GM10248 (cell line): Measurements from ENCODE around the gene TMEM165.
"Not testable (repeated sequence)": the region's sequence is repeated elsewhere in the genome, so short reads cannot be mapped to it uniquely, and the experiment has no call there.

Experiments used
- CTCF ChIA-PET: fragments of 300-600 bp; sonication (Branson Sonifier 250); formaldehyde crosslinking; extraction: SDS; loops from one replicate; lab custom pipeline; 2021; ENCODE audit warnings: antibody characterized with exemption; lab: Yijun Ruan, JAX
- POLR2A ChIA-PET: fragments of 350-650 bp; sonication (Branson Sonifier 250); formaldehyde crosslinking; extraction: SDS; loops from one replicate; lab custom pipeline; 2020; ENCODE audit warnings: antibody characterized with exemption; lab: Yijun Ruan, JAX
- DNase-seq: peaks from one replicate; pipeline ENCODE4 v3.0.0; 2012; ENCODE audit errors: extremely low spot score
- TF ChIP-seq, protein P1 (sequence below): IDR thresholded peaks from 2 replicates; pipeline ENCODE4 v1.5.1; 2012; ENCODE audit warnings: mild to moderate bottlenecking, low read depth; ENCODE audit errors: extremely low read depth, missing control alignments, control extremely low read depth

The TMEM165 gene, protein sequence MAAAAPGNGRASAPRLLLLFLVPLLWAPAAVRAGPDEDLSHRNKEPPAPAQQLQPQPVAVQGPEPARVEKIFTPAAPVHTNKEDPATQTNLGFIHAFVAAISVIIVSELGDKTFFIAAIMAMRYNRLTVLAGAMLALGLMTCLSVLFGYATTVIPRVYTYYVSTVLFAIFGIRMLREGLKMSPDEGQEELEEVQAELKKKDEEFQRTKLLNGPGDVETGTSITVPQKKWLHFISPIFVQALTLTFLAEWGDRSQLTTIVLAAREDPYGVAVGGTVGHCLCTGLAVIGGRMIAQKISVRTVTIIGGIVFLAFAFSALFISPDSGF

DNA sequence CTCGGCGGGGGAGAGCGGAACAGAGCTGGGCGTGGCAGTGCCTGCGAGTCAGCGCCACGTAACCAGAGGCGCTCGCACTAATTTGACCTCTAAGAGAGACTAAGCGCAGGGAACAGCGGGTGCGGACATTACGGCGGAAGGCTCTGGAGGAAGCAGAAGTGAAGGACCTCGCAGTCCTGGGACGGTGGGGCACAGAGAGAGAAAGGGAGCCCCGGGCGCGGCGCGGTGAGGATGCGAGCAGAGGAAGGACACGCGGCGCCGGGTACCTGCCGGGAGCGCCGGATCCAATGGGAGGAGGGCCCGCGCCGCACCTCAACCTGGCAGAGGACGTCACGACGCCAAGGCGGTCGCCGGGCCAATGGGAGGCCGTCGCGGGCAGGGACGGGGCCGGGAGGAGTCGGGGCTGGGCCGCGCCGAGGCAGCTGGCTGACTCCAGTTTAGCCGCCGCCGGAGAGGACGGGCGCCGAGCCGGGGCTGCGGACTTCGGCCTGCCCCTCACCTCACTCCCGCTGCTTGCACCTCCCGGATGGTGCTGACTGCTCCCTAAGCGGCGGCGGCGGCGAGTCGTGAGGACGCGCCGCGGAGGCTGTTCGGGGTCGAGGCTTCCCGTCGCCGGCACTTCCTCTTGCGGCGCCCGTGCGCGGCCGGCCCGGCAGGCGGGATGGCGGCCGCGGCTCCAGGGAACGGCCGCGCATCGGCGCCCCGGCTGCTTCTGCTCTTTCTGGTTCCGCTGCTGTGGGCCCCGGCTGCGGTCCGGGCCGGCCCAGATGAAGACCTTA lies at the start of gene TMEM165:
Gene TMEM165, plus strand, starts transcription at position 429 of the 779 bp plus-strand sequence. Its CDS starts 233 bp downstream, at position 662.
- DNase-seq: peak; percentile 95
- ChIA-PET POLR2A (interaction anchor here (0.6 kb wide), 3 partner anchors 25 to 36 kb away, joined by 3 to 5 read pairs (median 4); no protein-coding TSS in a partner anchor), CTCF (interaction anchor here (1.1 to 3.6 kb wide), 9 partner anchors 9 to 1440 kb away, joined by 3 to 28 read pairs (median 4); partner anchors contain the start of gene SRD5A3)
- TF ChIP-seq, protein P1, sequence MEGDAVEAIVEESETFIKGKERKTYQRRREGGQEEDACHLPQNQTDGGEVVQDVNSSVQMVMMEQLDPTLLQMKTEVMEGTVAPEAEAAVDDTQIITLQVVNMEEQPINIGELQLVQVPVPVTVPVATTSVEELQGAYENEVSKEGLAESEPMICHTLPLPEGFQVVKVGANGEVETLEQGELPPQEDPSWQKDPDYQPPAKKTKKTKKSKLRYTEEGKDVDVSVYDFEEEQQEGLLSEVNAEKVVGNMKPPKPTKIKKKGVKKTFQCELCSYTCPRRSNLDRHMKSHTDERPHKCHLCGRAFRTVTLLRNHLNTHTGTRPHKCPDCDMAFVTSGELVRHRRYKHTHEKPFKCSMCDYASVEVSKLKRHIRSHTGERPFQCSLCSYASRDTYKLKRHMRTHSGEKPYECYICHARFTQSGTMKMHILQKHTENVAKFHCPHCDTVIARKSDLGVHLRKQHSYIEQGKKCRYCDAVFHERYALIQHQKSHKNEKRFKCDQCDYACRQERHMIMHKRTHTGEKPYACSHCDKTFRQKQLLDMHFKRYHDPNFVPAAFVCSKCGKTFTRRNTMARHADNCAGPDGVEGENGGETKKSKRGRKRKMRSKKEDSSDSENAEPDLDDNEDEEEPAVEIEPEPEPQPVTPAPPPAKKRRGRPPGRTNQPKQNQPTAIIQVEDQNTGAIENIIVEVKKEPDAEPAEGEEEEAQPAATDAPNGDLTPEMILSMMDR: no peak

DNA sequence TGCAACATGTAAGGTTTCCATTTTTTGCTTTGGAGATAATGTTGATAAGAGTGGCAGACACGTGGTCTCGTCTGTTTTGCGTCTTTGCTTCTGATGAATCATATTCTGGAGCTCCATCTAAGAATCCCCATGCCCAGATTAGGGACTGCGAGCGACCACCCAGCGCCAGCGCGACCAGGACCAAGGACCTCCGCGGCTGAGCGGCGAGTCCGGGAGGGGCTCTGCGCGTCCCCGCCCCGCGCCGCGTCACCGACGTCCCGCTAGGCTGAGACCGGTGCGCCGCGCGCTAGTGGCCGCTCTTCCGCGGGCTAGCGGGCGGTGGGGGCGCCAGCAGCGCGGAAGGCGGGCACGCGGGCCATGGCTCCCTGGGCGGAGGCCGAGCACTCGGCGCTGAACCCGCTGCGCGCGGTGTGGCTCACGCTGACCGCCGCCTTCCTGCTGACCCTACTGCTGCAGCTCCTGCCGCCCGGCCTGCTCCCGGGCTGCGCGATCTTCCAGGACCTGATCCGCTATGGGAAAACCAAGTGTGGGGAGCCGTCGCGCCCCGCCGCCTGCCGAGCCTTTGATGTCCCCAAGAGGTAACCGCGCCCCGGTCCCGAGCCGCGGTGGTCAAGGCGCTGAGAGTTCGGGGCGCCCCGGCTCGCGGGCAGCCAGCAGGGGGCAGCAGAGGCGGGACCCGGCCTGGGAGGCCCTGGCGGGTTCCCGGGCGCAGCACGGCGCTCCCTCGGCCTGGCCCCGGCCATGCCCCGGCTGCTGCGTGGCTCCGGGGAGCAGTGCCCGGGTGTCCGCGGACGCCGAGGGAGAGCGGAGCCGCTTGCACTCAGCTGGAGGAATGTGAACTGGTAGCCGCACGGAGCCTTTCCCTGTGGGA lies 49.5 kb upstream of the TMEM165 start, which contains the start of gene SRD5A3:
Gene SRD5A3, plus strand, starts transcription at position 263 of the 871 bp plus-strand sequence. Its CDS starts 95 bp downstream, at position 358.
- ChIA-PET CTCF (interaction anchor here (0.6 to 3.2 kb wide), 47 partner anchors 10 to 1033 kb away, joined by 3 to 28 read pairs (median 4); partner anchors contain the start of gene TMEM165), POLR2A (no interaction called here)
- TF ChIP-seq, protein P1: peak; percentile 94
- peak; percentile 92 for DNase-seq

DNA sequence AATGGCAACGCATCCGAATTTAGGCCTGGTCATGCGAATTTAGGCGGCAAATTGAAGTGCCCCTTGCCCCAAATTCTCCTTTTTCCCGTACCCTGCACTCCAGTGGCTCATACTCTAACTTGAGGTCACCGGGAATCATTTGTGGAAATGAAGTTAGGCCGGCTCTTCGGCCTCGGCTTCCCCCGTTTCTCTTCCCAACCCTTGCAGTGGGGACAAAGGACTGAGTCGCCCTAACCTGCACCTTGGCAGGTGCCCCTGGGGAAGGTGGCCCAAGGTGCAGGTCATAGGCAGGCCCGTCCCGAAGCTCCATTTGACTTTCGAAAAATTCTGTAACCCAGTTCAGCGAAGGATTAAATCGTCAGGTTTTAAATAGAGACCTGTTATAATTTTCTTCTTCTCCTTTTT lies 48.9 kb upstream of the TMEM165 start:
- TF ChIP-seq, protein P1: no peak
- CTCF ChIA-PET: interaction anchor here (0.6 to 3.2 kb wide), 14 partner anchors 9 to 309 kb away, joined by 3 to 28 read pairs (median 5); partner anchors contain the start of gene TMEM165
- POLR2A ChIA-PET: no interaction called here
- no peak for DNase-seq

DNA sequence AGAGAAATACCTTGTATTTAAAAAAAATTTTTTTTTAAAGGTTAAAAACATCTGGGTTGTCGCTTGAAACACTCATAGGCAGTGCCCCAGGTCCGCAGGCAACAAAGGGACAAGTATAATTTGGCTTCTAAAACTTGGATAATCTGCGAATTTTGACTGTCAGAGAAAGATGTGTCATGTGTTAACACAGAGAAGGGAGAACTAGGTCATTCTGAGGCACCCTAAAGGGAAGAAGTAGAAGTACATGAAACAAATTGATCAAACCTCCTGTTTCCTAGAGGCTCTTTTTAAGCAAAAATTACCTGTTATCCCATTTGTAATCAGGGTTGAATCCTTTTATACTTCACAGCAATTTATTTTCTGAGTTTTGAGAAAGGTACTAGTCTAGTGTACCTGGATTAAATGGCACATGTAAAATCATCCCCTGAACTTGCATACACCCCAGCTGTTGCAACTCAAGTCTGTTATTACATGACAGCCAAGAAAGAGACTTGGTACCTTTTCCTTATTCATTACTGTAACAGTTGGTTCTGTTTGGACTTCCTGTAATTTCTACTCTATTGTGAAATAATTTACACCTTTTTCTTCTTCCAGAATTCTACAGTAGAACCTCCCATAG lies 48.0 kb upstream of the TMEM165 start:
- ChIA-PET CTCF (interaction anchor here (0.8 to 3.2 kb wide), 8 partner anchors 8 to 207 kb away, joined by 3 to 28 read pairs (median 6); partner anchors contain the start of gene TMEM165), POLR2A (no interaction called here)
- TF ChIP-seq, protein P1: no peak

DNA sequence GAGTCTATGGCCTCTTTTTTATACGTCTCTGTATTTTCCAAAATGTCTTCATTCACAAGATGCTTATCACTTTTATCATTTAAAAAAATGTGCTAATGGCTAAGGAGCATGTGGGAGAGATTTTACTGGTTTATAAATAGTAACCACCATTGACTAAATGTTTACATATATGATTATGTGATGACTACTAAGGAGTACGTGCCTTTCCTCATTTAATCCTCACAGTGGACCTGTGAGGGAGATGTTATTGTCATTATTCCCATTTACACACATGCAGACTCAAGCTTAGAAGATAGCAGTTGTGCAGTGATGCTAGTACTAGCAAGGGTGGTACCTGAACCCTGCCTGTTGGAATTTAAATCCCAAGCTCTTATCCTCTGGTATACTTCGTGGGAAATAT lies 47.3 kb upstream of the TMEM165 start:
- ChIA-PET CTCF (interaction anchor here (0.6 to 1.4 kb wide), 4 partner anchors 13 to 206 kb away, joined by 3 to 5 read pairs (median 3); no protein-coding TSS in a partner anchor), POLR2A (no interaction called here)
- TF ChIP-seq, protein P1: no peak
- DNase-seq: no peak

More for the DNA sequence above, 48.0 kb upstream of the TMEM165 start:
- no peak for DNase-seq

DNA sequence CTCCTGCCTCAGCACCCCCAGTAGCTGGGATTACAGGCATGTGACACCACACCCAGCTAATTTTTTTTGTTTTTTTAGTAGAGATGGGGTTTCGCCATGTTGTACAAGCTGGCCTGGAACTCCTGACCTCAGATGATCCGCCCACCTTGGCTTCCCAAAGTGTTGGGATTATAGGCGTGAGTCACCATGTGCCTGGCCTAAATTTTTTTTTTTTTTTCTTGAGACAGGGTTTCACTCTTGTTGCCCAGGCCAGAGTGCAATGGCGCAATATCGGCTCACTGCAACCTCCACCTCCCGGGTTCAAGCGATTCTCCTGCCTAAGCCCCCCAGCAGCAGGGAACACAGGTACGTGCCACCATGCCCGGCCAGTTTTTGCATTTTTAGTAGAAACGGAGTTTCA lies 44.9 kb upstream of the TMEM165 start:
- DNase-seq, POLR2A ChIA-PET: not testable (repeated sequence)
- CTCF ChIA-PET: interaction anchor here (0.6 to 1.3 kb wide), 3 partner anchors 12 to 1576 kb away, joined by 3 read pairs; no protein-coding TSS in a partner anchor
